HUES6 (cell line): ENCODE results near the gene COQ2.
"Not testable (repeated sequence)": the region's sequence is repeated elsewhere in the genome, so short reads cannot be mapped to it uniquely, and the experiment has no call there.

Experiments
- H3K27ac ChIP-seq: 2 replicates; pipeline ENCODE4 v1.7.0; 2013; ENCODE audit warnings: low read depth, mild to moderate bottlenecking, low read length, inconsistent platforms
- H3K27me3 ChIP-seq: 2 replicates; pipeline ENCODE4 v1.6.1; 2013; ENCODE audit warnings: low read length; ENCODE audit not compliant: control insufficient read depth, insufficient read depth
- H3K36me3 ChIP-seq: 2 replicates; pipeline ENCODE4 v1.6.1; 2013; ENCODE audit warnings: low read length; ENCODE audit not compliant: control insufficient read depth, insufficient read depth
- H3K4me1 ChIP-seq: 2 replicates; pipeline ENCODE4 v1.6.1; 2013; ENCODE audit warnings: low read length; ENCODE audit not compliant: control insufficient read depth, insufficient read depth
- H3K4me3 ChIP-seq: 2 replicates; pipeline ENCODE4 v1.5.1; 2013; ENCODE audit warnings: low read depth, low read length
- H3K9ac ChIP-seq: one replicate; pipeline ENCODE4 v1.6.1; 2013; ENCODE audit warnings: mild to moderate bottlenecking, low read length
- H3K9me3 ChIP-seq: 2 replicates; pipeline ENCODE4 v1.6.1; 2013; ENCODE audit warnings: low read depth, low read length; ENCODE audit not compliant: control insufficient read depth, insufficient read depth

The COQ2 gene

GRCh38 chr4:83316459-83317165, 32.0 kb upstream of the COQ2 start:
- no peaks in the 10 kb centered on the region for H3K36me3 ChIP-seq
- no peaks in the 10 kb centered on the region for H3K27me3 ChIP-seq
- no peak overlapping the region for H3K27ac ChIP-seq

DNA sequence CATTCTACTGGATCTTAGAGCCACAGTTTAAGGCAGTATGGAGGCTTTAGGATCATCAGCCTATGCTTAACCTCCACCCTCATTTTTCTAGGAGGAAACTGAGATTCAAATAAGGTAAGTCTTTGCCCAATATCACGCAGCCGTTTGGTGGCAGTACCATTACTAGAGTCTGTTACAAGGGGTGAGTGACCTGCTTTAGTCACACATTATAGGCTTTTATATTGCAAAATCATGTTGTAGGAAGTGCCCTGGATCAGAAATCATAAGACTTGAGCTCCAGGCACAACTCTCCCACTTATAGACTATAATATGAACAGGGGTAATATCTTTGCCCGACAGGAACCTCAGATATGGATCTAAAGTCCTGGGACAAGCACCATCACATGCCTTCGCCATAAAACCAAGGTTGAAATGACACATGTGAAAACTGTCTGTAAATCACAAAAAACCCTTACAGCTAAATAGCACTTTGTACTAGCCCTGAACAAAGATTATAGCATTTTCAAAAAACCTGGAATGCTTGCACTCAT, 30.8 kb upstream of the COQ2 start:
- no peak overlapping the region for H3K9ac ChIP-seq
- no peaks in the 10 kb centered on the region for H3K36me3 ChIP-seq
- no peaks in the 10 kb centered on the region for H3K27me3 ChIP-seq
- H3K9me3 ChIP-seq: no peaks in the 10 kb centered on the region
- no peak overlapping the region for H3K27ac ChIP-seq
- H3K4me1 ChIP-seq: no peaks in the 10 kb centered on the region
- no peak overlapping the region for H3K4me3 ChIP-seq

More at GRCh38 chr4:83316459-83317165, 32.0 kb upstream of the COQ2 start:
- Histone ChIP-seq H3K9ac (no peak overlapping the region), H3K4me3 (no peak overlapping the region), H3K9me3 (no peaks in the 10 kb centered on the region), H3K4me1 (no peaks in the 10 kb centered on the region)

- Histone ChIP-seq H3K36me3 (no peaks in the 10 kb centered on the region), H3K9ac (no peak overlapping the region), H3K4me1 (peaks cover 5% of the 10 kb centered on the region; the same call in 1 of the 2 replicates), H3K27me3 (no peaks in the 10 kb centered on the region), H3K4me3 (no peak overlapping the region), H3K27ac (no peak overlapping the region), H3K9me3 (no peaks in the 10 kb centered on the region)
These were observed 24.1 kb upstream of the COQ2 start for GRCh38 chr4:83308672-83309071.

DNA sequence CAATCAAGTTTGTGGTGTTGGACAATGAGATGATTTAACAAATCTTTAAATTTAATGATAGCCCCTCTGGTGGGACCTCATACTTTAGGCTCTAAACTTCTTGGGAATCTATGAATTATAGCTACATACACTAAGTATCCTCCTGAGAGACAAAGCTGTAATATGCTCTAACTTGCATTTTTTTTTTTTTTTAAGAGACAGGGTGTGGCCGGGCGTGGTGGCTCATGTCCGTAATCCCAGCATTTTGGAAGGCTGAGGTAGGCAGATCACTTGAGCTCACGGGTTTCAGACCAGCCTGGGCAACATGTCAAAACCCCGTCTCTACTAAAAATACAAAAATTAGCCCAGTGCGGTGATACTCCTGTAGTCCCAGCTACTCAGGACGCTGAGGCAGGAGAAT, 23.3 kb upstream of the COQ2 start:
- Histone ChIP-seq H3K4me1 (peaks cover 5% of the 10 kb centered on the region; the same call in 1 of the 2 replicates), H3K27ac (no peak overlapping the region), H3K27me3 (no peaks in the 10 kb centered on the region), H3K9me3 (no peaks in the 10 kb centered on the region), H3K9ac (no peak overlapping the region), H3K36me3 (no peaks in the 10 kb centered on the region), H3K4me3 (no peak overlapping the region)

- Histone ChIP-seq H3K4me3 (no peak overlapping the region), H3K27me3 (no peaks in the 10 kb centered on the region), H3K36me3 (no peaks in the 10 kb centered on the region), H3K4me1 (peaks cover 5% of the 10 kb centered on the region; the same call in 1 of the 2 replicates), H3K27ac (no peak overlapping the region), H3K9ac (no peak overlapping the region), H3K9me3 (no peaks in the 10 kb centered on the region)
These were observed 20.6 kb upstream of the COQ2 start for GRCh38 chr4:83305187-83305586.

- Histone ChIP-seq H3K4me3 (no peak overlapping the region), H3K4me1 (no peaks in the 10 kb centered on the region), H3K9me3 (no peaks in the 10 kb centered on the region), H3K9ac (no peak overlapping the region), H3K36me3 (no peaks in the 10 kb centered on the region), H3K27me3 (no peaks in the 10 kb centered on the region), H3K27ac (no peak overlapping the region)
These were observed 13.1 kb upstream of the COQ2 start for GRCh38 chr4:83297548-83298260.

- H3K9me3 ChIP-seq: peaks cover 9% of the 10 kb centered on the region; the same call in 1 of the 2 replicates
- no peak overlapping the region for H3K27ac ChIP-seq
- H3K9ac ChIP-seq: no peak overlapping the region
- no peaks in the 10 kb centered on the region for H3K36me3 ChIP-seq
- H3K4me3 ChIP-seq: no peak overlapping the region
- no peaks in the 10 kb centered on the region for H3K27me3 ChIP-seq
- H3K4me1 ChIP-seq: no peaks in the 10 kb centered on the region
These were observed 8.9 kb upstream of the COQ2 start for GRCh38 chr4:83293305-83294046.

DNA sequence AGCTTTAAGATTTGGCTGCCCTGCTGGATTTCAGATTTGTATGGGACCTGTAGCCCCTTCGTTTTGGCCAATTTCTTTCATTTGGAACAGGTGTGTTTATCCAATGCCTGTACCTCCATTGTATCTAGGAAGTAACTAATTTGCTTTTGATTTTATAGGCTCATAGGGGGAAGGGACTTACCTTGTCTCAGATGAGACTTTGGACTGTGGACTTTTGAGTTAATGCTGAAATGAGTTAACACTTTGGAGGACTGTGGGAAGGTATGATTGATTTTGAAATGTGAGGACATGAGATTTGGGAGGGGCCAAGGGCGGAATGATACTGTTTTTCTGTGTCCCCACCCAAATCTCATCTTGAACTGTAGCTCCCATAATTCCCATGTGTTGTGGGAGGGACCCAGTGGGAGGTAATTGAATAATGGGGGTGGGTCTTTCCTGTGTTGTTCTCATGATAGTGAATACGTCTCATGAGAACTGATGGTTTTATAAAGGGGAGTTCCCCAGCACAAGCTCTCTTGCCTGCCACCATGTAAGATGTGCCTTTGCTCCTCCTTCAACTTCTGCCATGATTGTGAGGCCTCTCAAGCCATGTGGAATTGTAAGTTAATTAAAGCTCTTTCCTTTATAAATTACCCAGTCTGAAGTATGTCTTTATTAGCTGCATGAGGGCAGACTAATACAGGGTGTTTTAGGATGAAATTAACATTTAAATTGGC, 5.6 kb upstream of the COQ2 start:
- not testable (repeated sequence) for H3K9ac ChIP-seq, H3K27ac ChIP-seq, H3K36me3 ChIP-seq, H3K4me3 ChIP-seq, H3K9me3 ChIP-seq, H3K4me1 ChIP-seq, H3K27me3 ChIP-seq

- not testable (repeated sequence) for H3K4me1 ChIP-seq, H3K4me3 ChIP-seq, H3K9ac ChIP-seq, H3K27ac ChIP-seq, H3K36me3 ChIP-seq, H3K27me3 ChIP-seq, H3K9me3 ChIP-seq
These were observed 3.8 kb upstream of the COQ2 start for GRCh38 chr4:83288381-83288780.

DNA sequence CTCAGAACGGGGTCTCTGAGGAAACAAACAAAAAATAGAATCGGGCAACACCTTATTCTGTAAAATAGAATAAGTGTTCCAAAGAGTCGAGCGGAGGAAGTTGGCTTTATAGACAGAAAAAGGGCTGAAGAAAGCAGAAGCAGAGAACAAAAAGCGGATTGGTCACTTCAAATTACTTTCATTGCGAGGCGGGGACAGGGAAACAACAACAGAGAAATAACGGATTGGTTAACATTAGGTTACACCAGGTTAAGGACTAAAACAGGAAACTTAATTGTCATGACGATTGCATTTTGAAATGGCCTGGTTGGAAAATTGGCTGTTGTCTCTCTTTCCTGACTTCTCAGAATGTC, 433 bp upstream of the COQ2 start:
- peak overlapping the region; percentile 77 for H3K4me3 ChIP-seq
- peaks cover 4% of the 10 kb centered on the region; the same call in 1 of the 2 replicates for H3K9me3 ChIP-seq
- H3K4me1 ChIP-seq: peaks cover 4% of the 10 kb centered on the region; the same call in 1 of the 2 replicates
- no peaks in the 10 kb centered on the region for H3K36me3 ChIP-seq
- peaks cover 12% of the 10 kb centered on the region for H3K27me3 ChIP-seq
- H3K9ac ChIP-seq: peak overlapping the region; percentile 81
- no peak overlapping the region for H3K27ac ChIP-seq
